GM13977 (cell line): Measurements from ENCODE around the gene ARAP2.

ENCODE experiments used
- DNase-seq: peaks from one replicate; pipeline ENCODE4 v3.0.0; 2012; ENCODE audit warnings: low spot score
- CTCF ChIP-seq: IDR thresholded peaks from 2 replicates; pipeline ENCODE4 v1.5.1; 2012; ENCODE audit warnings: mild to moderate bottlenecking, control low read depth; ENCODE audit not compliant: insufficient read depth; ENCODE audit errors: extremely low read depth, missing control alignments
- in situ Hi-C: fragments of 300-500 bp; cut with MboI; formaldehyde crosslinking; loops from one replicate; pipeline ENCODE4 v1.12.0; 2022; ENCODE audit warnings: low sequenced_read_pairs, low pct_unique_long_range_greater_than_20kb, mixed read lengths, inconsistent platforms; ENCODE audit not compliant: unreplicated experiment

Gene ARAP2

GRCh38 chr4:36043901-36044300 is 200.4 kb downstream of the ARAP2 start:
- DNase-seq = no peak
- in situ Hi-C loops = no loop called here
- no peak for TF ChIP-seq CTCF

GRCh38 chr4:36043241-36043640 is 201.1 kb downstream of the ARAP2 start:
- in situ Hi-C loops = no loop called here
- no peak for TF ChIP-seq CTCF
- DNase-seq = no peak

GRCh38 chr4:36042122-36042970 is 202.0 kb downstream of the ARAP2 start:
- TF ChIP-seq CTCF = no peak
- no peak for DNase-seq
- in situ Hi-C loops = no loop called here

- DNase-seq = no peak
- in situ Hi-C loops = no loop called here
- no peak for TF ChIP-seq CTCF
Observed at GRCh38 chr4:36041340-36041739, 203.0 kb downstream of the ARAP2 start.

- TF ChIP-seq CTCF = no peak
- in situ Hi-C loops = no loop called here
- DNase-seq = no peak
Observed at GRCh38 chr4:36039026-36039425, 205.3 kb downstream of the ARAP2 start.

- no peak for TF ChIP-seq CTCF
- in situ Hi-C loops = no loop called here
- DNase-seq = no peak
Observed at GRCh38 chr4:36038491-36038890, 205.8 kb downstream of the ARAP2 start.

GRCh38 chr4:36037127-36037526 is 207.2 kb downstream of the ARAP2 start:
- in situ Hi-C loops = no loop called here
- TF ChIP-seq CTCF = no peak
- no peak for DNase-seq
